Fibroblast of skin of abdomen (primary cell): ENCODE measurements around the gene PAN2.
A peak's percentile ranks its signal among the peaks of the same experiment; 100 is the strongest.

Source experiments
- DNase-seq: peaks from one replicate; pipeline ENCODE4 v3.0.0-alpha.2; 2013

Gene PAN2

GRCh38 chr12:56267443-56268071 is 66.2 kb downstream of the PAN2 start:
- no peak for DNase-seq

GRCh38 chr12:56266693-56267442 is 66.9 kb downstream of the PAN2 start, which contains the start of gene COQ10A:
Gene COQ10A, plus strand, starts transcription at chr12:56266942. Its CDS starts 177 bp downstream, at chr12:56267119.
- DNase-seq, result peak; percentile 85
